A549 (cell line): ENCODE data around the gene CDK14.

Experiments used
- CHD4 ChIP-seq: fragments of 200-600 bp; sonication (generic); IDR thresholded peaks from 2 replicates; pipeline ENCODE4 v1.6.1; 2016; ENCODE audit warnings: antibody characterized with exemption, mild to moderate bottlenecking, borderline replicate concordance
- KDM1A ChIP-seq: fragments of 200-600 bp; sonication (generic); IDR thresholded peaks from 2 replicates; pipeline ENCODE4 v1.6.1; 2016; ENCODE audit warnings: low read depth, mild to moderate bottlenecking
- MAFK ChIP-seq: fragments of 450-650 bp; IDR thresholded peaks from 2 replicates; pipeline ENCODE4 v1.6.1; 2014; ENCODE audit not compliant: partially characterized antibody
- POLR2A ChIP-seq: IDR thresholded peaks from 2 replicates; pipeline ENCODE4 v1.6.1; 2012; ENCODE audit warnings: mild to moderate bottlenecking, low read length
- TF ChIP-seq, protein P1 (sequence below): fragments of >200 bp; sonication (Bioruptor Twin); formaldehyde crosslinking; IDR thresholded peaks from 3 replicates; pipeline ENCODE4 v1.5.1; 2016

DNA sequence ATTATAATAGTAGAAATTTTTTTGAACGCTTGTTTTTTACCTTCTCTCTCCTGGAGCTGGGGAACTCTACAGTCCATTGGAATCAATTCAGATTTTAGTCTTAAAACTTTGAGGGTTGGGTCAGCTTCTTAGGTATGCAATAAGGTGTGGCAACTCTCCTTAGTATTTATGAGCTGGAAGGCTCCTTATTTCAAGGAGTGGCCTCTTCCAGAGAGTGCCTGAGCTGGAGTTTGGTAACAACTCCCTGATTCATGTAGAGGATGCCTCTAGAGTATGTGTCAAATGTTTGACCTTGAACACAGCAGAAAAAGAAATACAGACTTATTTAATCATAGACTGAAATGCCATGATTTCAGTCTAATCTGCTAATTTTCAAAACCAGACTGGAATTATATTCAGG lies 11.1 kb downstream of the CDK14 start:
- TF ChIP-seq, protein P1, sequence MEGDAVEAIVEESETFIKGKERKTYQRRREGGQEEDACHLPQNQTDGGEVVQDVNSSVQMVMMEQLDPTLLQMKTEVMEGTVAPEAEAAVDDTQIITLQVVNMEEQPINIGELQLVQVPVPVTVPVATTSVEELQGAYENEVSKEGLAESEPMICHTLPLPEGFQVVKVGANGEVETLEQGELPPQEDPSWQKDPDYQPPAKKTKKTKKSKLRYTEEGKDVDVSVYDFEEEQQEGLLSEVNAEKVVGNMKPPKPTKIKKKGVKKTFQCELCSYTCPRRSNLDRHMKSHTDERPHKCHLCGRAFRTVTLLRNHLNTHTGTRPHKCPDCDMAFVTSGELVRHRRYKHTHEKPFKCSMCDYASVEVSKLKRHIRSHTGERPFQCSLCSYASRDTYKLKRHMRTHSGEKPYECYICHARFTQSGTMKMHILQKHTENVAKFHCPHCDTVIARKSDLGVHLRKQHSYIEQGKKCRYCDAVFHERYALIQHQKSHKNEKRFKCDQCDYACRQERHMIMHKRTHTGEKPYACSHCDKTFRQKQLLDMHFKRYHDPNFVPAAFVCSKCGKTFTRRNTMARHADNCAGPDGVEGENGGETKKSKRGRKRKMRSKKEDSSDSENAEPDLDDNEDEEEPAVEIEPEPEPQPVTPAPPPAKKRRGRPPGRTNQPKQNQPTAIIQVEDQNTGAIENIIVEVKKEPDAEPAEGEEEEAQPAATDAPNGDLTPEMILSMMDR: no peak
- TF ChIP-seq POLR2A (no peak), KDM1A (no peak), CHD4 (no peak), MAFK (no peak)
